Spleen (tissue), 7 donors: ENCODE results near the gene FBXL12.

Experiments
- CTCF ChIP-seq, 11 experiments: fragments of 200-600 bp in 7 of 11; fragments of 450-650 bp in 4 of 11; sonication (generic) in 4 of 11; IDR thresholded peaks in 8 of 11; conservative IDR thresholded peaks in 3 of 11; 1 replicate in 7 of 11; 2 replicates in 4 of 11; pipeline versions ENCODE4 v1.4.0 to v1.8.0; 2016 to 2021; ENCODE audit warnings: antibody characterized with exemption in 11 of 11, inconsistent platforms in 4 of 11, mild to moderate bottlenecking in 1 of 11
- POLR2AphosphoS5 ChIP-seq, 3 donors: sonication (generic); formaldehyde crosslinking; IDR thresholded peaks; one replicate each; pipeline ENCODE4 v1.5.1; 2017; ENCODE audit warnings: antibody characterized with exemption in 3 of 3
- donor health status: DM: no; HTN: no; CAD: no; lungs with moderate emphysema.
- donor health status: DM: no; HTN: no; CAD: no.
- donor health status: DM: no; HTN: no; CAD: no.

- no peak for TF ChIP-seq CTCF (IDR thresholded peaks at IDR 0.05 in 8 of 11, conservative IDR thresholded peaks at IDR 0.05 in 3 of 11)
- peak in 1 of 3 donors; percentile 10 for TF ChIP-seq POLR2AphosphoS5 (IDR thresholded peaks at IDR 0.05)
Measured at GRCh38 chr19:9838324-9838723, 19.4 kb upstream of the FBXL12 start.
